DMS53 treated with DMSO at 0.1 percent for 48 hours (cell line): ENCODE data around the gene DLG2.

Experiments used
- DNase-seq: peaks from one replicate; lab custom pipeline; 2025; ENCODE audit not compliant: unreplicated experiment; lab: John Stamatoyannopoulos, UW

The DLG2 gene

DNA sequence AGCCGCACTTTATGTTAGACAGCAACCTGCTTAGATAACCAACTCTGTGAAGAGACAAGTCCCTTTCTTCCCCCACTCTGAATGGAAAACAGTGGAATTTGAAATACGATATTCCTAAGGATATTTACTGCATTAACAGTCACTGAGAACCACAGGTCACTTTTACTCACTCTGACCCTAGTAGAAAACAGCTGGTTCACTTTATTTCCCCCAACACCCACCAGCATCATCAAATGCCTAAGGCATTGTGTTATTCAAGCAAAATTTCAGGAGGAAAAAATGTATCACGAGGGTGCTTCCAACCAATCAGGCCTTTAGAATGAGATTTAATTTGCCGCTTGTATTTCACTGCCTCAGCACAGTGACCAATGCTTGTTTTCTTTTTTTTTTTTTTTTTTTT is 1206.9 kb downstream of the DLG2 start:
- DNase-seq: no peak

DNA sequence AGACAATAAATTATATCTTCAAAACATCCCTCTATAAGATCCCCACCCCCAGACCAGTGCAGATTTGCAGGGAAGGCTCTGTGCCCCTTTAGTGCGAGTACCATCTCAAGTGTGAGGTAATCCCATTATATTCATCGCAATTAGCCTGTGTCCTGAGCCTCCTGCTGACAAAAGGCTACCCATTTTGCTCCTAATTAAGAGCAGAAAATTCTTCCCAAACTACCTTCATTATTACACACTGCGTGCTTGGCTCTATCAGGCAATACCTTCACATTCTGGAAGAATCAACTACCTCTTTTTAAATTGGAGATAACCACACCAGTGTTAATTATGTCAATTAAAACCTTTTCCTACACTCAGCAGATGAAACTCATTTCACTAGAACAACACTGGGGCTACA is 1207.5 kb downstream of the DLG2 start:
- DNase-seq: no peak

DNA sequence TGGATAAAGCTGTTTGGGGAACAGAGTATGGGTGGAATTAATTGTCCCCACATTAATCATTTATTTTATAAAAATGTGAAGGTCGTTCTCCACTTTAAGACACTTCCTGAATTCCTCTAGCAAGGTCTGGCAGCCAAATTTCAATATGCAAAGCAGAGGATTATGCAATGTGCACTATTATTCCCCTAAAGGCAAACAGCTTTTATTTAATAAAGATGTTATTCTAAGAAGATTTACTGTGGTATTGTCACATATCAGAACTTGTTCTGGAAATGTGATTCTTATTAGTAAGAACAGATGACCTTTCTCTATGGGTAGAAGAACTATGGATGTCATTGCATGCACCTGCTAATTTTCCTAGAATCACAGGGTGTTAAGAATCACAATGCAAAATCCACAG is 1212.2 kb downstream of the DLG2 start:
- DNase-seq: no peak

DNA sequence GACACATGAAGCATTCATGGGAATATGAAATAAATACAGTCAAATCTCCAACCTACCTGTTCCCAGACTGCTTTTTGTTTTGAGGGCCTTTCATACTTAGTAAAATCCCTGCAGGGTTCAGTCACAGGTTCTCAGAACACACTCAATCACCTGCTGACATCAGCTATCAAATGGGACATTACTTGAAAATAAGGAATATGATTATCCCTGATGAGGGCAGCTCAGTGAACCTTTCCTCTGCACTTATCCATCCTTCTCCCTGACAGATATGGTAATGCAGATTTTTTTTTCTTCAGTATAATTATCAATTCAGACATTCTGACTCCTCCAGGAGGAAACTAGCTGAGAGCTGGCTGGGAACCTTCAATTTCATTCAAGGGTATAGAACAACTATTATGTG is 1213.6 kb downstream of the DLG2 start:
- no peak for DNase-seq

DNA sequence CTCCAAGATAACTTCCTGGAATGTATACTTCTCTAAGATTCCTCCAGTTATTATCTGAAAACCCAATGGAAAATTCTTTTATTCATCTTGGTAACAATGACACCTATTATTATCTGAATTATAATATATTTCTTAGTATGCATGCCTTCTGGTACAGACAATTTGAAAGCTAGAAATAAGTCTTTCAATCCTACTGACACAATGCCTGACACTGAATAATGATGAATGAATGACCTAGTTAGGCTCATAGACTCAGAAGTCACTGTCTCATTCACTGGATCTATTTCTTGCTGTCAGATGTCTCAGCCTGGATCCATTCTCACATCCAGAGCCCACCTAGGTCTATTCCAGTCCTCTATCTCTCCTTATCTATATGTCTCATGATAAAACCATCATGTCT is 1214.3 kb downstream of the DLG2 start:
- no peak for DNase-seq

DNA sequence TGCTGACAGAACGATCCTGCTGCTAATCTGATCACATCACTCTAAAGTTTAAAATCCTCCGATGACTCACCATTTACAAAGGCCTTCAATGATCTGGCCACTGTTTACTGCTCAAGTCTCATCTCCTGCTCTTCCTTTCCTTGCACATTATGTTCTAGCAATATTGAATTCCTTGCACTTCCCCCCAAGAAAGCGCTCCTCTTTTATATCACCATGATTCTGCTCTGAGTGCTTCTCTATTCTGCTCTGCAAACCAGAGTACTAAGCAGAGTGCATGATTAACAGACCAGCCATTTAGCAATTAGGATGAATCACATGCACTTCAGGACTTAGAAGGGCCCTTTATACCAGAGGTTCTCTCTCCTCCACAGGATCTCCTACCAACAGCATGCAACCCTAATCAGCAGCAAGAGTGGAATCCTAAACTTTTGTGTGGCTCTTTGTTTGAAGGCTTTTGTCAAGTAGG is 1218.2 kb downstream of the DLG2 start:
- DNase-seq: peak; percentile 75

DNA sequence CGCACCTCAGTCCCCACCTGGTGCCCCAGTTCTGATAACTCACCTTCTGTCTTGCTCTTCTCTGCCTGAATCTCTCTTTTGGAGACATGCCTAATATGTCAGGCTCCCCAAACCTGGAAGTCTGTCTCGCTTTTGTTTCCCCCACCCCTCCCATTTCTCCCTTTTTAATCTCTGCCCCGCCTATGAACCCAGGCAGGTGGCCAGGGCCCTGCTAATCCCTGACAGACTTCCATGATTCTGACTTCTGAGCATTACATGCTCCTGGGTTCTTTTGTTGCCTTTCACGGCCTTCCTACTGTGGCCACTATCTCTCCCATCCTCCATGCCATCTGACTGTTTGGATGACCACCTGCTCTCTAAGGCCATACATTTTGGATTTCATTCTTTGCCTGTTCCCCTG is 1220.1 kb downstream of the DLG2 start:
- no peak for DNase-seq

DNA sequence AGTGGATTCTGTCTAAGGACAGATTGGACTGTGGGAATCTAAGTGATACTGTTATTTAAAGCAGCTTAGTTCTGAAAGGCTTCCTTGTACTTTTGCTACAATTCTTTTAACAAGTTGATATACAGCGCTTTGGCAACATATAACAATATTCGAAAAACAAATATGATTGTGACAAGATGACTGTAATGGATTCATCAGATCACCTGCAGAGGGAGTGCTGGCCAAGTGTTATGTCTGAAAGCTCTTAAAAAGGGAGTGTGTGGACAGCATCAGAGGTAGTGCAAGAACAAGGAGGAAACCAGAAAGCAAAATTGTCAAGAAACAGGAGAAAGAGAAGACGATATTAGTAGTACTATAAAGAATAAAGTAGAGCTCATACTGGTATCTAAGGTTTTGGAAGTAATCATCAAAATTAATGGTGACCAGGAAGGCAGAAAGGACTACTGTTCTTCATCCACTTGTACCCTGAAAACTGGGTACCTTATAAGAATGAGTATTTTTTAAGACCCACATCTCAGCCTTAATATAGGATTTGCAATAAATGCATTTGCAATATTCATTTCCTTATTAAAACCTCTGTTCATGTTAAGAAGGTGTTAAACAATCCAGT is 1229.0 kb downstream of the DLG2 start:
- peak; percentile 92 for DNase-seq

DNA sequence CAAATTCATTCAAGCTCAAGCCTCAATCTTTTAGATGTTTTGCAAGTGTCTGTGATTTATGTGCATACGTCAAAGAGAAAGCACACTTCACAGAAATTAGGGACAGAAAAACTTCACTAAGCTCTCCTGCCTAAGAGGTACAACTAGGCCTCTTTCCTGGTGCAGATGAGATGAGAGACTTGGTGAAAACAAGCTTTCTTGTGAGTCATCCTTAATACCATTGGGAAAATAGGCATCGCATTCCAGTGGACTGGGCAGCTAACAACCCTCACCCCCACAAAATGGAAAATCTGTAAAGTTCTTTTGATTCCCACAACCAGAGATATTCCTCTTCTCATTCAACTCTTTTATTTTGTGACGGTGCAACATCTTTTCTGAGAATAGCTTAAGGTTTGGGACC is 1230.6 kb downstream of the DLG2 start:
- no peak for DNase-seq

DNA sequence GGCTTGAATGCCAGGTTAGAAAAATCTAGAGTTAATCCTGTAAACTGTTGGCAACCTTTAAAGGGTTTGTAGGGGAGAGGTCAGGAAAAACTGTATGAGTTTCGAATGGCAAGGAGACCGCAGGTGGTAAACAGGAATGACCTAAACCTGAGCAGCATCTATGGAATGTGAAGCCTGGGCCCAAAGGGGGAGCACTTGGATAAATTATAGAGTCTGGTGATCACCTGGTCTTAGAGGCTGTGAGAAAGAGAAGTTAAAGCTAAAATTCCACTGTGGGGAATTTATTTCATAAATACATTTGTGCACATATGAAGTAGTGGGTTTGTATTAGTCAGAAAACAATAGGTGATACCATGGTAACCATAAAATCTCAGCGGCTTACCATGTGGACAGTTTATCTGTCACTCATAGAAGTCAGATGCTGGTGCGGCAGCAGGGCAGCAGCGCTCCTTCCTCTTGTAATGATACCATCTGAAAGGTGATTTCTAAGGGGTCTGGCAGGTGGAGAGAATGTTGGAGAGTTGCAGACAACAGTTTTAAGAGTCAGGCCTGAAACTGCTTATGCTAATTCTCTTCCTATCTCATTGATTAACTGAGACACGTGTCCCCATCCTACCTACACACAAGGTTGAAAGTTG is 1236.6 kb downstream of the DLG2 start:
- no peak for DNase-seq

DNA sequence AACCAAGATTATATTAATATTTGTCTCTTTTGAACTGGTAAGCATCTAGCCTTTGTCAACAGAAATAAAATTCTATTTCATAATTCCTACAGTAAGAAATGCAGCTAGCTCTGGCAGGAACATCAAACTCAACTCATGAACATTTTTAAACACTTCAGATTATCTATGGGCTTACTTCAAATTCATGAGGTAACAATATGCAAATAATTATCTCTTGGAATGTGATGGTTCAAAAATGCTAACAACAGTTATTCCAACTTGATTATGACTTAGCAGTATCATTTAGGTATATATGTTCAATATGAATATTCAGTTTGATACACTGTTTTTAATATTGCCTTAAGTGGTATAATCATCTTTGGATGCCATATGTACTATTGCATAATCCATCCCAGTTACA is 1237.4 kb downstream of the DLG2 start:
- no peak for DNase-seq

DNA sequence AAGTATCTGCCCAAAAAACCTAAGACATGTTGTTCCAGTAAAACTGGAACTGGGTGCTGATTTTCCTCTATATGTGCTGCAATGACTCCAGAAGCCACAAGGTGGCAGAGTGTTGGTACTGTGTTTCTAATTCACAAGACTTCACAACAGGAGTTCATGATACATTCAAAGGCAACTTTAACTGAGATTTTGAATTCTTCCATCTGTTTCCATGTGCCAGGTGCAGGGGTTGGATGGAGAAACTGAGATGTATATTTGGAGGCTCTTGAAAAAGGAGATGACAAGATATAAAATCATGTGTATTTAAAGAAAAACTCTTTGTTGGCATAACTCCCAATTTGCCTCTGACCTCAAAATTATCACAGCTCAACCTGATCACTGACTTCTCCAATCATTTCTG is 1242.4 kb downstream of the DLG2 start:
- DNase-seq: peak; percentile 84

DNA sequence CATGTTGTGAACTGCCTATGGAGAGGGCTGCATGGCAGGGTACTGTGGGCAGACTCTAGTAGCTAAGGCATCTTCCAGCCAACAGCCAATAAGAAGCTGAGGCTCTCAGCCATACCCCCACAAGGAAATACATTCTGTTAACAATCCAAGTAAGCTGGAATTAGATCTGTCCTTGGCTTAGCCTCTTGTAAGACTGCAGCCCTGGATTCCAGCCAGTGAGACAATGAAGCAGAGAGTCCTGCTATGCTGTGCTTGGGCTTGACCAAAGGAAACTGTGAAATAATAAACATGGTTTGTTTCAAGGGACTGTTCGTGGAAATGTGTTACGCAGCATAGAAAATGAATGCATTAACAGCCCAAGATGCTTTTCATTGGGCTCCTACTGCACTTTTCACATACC is 1243.6 kb downstream of the DLG2 start:
- no peak for DNase-seq

DNA sequence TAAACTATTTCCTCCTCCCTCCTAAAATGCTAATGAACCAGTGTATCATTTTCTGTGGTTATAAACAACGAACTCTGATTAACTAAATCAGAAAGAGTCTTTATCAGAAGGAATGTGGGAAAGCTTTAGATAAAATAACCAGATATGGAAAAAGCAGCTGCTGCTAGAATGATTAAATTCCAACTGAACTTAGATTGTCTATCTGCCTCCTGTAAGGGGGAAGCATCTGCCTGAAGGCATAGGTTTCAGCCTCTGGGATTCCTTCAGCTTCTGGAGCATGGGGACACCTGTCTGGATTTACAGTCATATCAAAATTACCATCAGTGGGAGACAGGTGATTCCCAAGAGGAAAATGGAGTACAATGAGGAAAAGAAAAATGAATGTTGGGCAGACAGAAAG is 1245.5 kb downstream of the DLG2 start:
- DNase-seq: no peak

DNA sequence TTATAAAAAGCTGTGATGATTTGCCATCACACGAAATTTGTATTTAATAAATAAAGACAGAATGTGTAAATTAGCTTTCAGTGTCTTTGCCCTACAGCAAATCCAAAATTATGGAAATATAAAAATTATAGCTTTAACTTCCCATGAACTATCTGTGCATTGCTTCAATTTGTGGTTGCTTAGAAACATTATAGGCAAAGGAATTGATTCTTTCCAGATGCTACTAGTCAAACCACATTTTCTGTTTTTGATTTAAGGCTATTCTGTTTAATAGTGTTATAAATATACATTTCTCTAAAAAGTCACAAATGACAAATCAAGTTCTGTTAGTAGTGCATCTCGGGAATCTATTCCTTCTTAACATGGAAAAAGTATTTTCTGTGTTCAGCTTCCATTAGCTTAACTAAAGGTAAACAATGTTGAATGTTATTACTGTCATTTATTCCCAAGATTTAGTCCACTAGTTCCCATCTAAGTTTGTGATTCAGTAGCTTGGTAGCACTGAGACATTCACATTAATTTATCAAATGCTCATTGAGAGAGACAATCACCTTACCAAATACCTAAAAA is 1254.7 kb downstream of the DLG2 start:
- DNase-seq: no peak

DNA sequence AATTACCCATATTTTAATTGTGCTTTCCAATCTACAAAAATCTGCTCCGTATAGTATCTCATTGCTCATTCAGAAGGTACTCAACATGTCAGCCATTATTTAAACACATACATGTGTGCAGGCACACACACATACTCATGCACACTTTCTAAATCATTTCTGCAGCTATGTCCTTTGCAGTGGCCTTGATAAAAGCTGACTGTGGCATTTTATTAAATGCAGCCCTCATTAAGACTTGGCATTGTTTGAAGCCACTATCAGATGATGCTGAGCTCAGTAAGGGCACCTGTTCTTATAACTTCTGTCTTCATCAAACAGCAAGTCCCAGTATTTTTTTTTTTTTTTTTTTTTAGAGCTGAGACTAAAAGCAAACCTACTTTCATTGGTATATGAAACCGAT is 1269.1 kb downstream of the DLG2 start:
- DNase-seq: no peak

DNA sequence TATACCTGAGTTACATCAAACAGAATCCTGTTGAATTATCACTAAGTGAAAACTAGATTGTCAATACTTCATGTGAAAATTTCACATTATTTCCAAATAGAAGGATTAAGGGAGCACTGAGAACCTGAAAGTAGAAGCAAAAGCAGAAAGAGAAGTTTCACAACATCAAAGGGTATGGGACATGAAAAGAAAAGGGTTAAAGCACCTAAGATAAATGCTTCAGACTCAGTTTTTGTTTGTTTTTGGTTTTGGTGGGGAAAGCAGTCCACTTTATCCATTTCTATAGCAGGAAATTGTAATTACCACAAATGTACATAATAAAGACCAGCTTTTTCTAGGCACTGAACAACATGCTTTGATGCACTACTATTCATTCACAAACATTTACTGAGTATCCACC is 1271.2 kb downstream of the DLG2 start:
- DNase-seq: peak; percentile 99

DNA sequence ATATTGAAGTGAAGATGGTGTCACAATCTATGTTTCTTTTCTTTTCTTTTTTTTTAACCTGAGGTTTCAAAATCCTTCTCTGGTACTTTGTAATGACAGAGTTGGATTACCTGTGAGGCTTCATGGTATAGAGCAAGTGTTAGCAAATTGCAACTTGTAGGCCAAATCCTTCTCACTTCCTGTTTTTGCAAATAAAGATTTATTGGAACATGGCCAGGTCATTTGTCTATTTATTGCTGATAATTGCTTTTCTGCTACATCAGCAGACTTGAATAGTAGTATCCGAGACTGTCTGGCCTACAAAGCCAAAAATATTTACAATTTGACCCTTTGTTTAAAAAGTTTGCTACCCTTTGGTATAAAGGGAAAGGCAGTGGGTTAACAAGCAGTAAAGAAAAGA is 1281.5 kb downstream of the DLG2 start:
- no peak for DNase-seq

DNA sequence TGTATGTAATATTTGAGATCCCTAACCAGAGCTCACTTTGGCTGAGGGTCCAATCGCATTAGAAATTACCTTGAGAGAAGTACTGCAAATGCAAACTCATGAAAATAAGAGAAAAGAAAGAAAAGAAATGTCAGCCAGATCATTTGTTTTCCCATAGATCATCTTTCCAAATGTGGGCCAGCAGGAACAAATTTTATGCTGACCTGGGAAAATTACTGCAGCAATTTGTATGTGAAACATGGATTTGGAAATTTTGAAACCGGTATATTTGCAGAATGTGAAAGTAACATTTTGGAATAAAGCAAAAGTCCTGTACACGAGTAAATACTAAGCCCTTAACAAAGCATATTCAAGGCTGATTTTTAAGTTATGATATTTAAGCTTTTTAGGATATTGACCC is 1282.1 kb downstream of the DLG2 start:
- DNase-seq: no peak

DNA sequence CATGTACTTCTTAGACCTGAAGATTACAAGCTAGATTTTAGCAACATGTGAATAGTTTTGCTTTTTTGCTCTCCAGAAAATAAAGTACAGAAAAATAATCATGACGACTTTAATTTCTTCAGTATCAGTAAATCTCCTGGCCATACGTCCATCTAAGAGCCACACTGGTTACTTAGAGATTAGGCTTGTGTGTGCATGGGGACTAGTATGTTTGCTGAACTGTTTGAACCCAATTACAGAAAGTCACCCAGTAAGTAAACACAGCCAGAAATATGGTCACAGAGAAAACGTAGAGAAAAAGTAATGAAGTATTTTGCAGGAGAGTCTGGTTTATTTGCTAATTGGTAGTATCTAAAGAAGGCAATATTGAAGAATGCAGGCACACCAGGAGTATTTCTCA is 1287.3 kb downstream of the DLG2 start:
- peak; percentile 92 for DNase-seq

DNA sequence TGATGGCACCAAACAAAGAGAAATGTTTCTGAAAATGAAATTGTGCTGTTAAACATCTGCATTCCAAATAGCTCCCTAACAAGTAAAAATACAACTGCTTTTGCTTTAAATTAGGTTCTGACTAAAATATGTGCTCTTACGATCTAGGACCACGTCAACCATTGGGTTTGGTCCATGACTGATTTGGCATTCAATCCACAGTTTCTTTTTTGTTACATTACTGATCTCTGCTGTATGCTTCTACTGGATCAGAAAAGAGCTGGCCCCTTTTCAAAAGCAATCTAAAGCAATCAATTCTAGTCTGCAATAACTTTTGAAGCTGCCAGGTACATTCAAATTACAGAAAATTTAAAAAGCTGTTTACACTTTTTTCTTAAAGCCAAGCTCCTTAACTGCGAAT is 1293.9 kb downstream of the DLG2 start:
- no peak for DNase-seq

DNA sequence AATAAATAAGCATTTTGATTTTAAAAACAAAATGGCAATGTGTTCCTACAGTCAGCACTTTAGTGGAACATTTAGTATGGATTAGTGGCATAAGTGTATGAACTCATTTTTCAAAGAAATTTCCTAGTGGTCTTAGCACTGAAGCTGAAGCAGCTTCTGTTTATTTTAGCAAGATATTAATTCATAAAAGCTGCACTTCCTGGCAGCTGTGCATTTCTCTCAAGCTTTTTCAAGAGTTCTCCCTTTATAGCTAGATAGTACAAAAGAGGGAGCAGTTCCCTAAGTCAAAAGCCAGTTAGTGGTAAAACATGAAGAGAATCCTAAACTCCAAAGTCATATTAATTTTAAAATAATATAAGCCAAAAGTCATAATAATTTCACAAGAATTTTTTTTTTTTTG is 1304.9 kb downstream of the DLG2 start:
- DNase-seq: no peak

DNA sequence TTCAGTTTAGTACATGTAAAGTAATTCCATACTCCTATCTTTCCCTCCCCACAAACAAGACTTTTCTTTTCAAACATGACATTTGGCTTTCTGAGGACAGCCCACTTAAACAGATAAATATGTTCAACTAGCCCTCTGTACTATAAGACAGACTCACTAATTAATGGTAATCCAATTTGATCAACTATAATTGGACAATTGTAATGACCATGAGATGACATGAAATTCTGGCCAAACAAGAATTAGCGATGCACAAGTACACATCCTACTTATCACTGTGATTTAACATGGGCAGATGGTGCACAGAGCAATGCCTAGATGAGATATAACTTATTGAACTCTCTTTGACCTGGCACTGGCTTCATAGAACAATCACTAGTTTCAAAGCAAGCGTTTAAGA is 1307.3 kb downstream of the DLG2 start:
- no peak for DNase-seq
